Measurements from ENCODE around the gene OR52A1.
"Not testable (repeated sequence)": the region's sequence is repeated elsewhere in the genome, so short reads cannot be mapped to it uniquely, and the experiment has no call there.

The OR52A1 gene

GRCh38 chr11:5192738-5193137 is 38.2 kb upstream of the OR52A1 start:
- in situ Hi-C loops (cut with HindIII; ENCODE audit: low sequenced_read_pairs), result no loop called here
- no peak overlapping the region for H3K4me3 ChIP-seq (ENCODE audit: low read depth, low read length)
- no peak for TF ChIP-seq CTCF (IDR thresholded peaks at IDR 0.05; ENCODE audit: low read depth, low read length)
- no peak for DNase-seq (ENCODE audit: low read depth, low spot score)

DNA sequence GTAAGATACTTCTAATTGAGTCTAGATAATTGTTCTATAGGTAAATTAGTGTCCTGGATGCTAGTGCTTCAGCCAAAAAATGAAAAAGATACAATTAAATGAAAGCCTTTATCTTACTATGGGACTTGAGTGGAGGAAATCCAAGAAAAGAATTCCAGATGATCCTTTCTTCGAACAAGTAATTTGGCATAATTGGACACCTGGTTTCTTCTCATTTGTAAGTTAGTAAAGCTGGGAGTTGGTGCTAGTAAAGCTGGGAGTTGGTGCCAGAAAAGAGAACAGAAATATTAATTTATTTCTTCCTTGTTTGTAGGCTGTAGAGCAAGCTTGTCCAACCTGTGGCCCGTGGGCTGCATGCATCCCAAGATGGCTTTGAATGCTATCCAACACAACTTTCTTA is 33.6 kb upstream of the OR52A1 start:
- in situ Hi-C loops (cut with HindIII; ENCODE audit: low sequenced_read_pairs), result no loop called here
- TF ChIP-seq CTCF (IDR thresholded peaks at IDR 0.05; ENCODE audit: low read depth, low read length), result no peak
- H3K4me3 ChIP-seq (ENCODE audit: low read depth, low read length), result no peak overlapping the region
- no peak for DNase-seq (ENCODE audit: low read depth, low spot score)

DNA sequence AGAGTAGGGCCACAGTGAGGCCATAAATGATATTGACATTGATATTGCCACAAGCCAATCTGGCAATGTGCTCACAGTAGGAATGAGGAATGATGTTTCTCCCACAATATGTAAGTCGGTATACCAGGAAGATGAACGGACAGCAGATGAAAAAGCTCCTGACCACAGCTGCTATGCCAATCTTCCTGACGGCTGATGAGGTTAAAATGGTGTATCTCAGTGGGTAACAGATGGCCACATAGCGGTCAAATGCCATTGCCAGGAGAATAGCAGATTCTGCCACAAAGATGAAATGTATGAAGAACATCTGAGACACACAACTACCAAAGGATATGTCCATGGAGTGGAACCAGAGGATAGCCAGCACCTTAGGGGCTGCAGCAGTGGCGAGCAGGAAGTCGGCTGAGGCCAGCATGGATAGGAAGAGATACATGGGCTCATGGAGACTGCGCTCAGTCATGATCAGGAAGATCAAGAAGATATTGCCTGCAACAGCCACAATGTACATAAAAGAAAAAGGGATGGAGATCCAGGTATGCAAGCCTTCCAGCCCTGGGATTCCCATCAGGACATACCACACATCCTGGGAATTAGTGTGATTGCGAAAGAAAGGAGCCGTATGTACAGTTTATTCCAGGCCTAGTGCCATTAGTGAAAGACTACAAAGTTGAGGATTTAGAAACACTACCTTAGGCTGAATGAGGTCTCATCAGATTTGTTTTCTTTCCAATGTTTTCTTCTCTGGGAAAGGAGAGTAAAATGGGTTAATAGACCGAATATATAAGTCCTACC is 23.7 kb upstream of the OR52A1 start:
- no peak for TF ChIP-seq CTCF (IDR thresholded peaks at IDR 0.05; ENCODE audit: low read depth, low read length)
- no peak for DNase-seq (ENCODE audit: low read depth, low spot score)
- no peak overlapping the region for H3K4me3 ChIP-seq (ENCODE audit: low read depth, low read length)
- in situ Hi-C loops (cut with HindIII; ENCODE audit: low sequenced_read_pairs), result no loop called here

DNA sequence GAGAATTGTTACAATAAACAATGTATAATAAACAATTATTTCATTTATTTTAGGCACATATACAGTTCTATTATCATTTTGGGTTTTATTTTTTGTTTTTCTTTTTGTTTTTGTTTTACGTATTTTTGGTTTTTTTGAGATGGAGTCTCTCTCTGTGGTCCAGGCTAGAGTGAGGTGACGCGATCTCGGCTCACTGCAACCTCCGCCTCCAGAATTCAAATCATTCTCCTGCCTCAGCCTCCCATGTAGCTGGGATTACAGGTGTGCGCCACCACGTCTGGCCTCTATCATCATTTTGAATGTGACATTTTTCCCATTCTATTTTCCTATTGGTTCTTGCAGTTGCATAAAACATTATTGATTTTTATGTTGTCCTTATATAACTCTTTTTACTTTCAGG is 20.4 kb upstream of the OR52A1 start:
- H3K4me3 ChIP-seq (ENCODE audit: low read depth, low read length), result no peak overlapping the region
- no peak for DNase-seq (ENCODE audit: low read depth, low spot score)
- no peak for TF ChIP-seq CTCF (IDR thresholded peaks at IDR 0.05; ENCODE audit: low read depth, low read length)
- in situ Hi-C loops (cut with HindIII; ENCODE audit: low sequenced_read_pairs), result no loop called here

- no peak for DNase-seq (ENCODE audit: low read depth, low spot score)
- in situ Hi-C loops (cut with HindIII; ENCODE audit: low sequenced_read_pairs), result no loop called here
- H3K4me3 ChIP-seq (ENCODE audit: low read depth, low read length), result no peak overlapping the region
- TF ChIP-seq CTCF (IDR thresholded peaks at IDR 0.05; ENCODE audit: low read depth, low read length), result no peak
These were observed 17.3 kb upstream of the OR52A1 start for GRCh38 chr11:5171856-5172255.

DNA sequence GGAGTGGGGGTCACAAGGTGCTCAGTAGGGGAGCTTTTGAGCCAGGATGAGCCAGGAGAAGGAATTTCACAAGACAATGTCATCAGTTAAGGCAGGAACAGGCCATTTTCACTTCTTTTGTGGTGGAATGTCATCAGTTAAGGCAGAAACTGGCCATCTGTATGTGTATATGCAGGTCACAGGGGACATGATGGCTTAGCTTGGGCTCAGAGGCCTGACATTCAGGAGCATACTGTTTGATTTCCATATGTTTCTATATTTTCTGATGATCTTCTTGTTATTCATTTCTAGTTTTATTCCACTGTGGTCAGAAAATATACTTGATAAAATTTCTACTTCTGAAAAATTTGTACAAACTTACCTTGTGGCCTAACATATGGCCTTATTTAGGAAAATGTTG is 11.3 kb upstream of the OR52A1 start:
- in situ Hi-C loops (cut with HindIII; ENCODE audit: low sequenced_read_pairs); DNase-seq (ENCODE audit: low read depth, low spot score); H3K4me3 ChIP-seq (ENCODE audit: low read depth, low read length): not testable (repeated sequence)

GRCh38 chr11:5164807-5165206 is 10.2 kb upstream of the OR52A1 start:
- DNase-seq (ENCODE audit: low read depth, low spot score); in situ Hi-C loops (cut with HindIII; ENCODE audit: low sequenced_read_pairs); H3K4me3 ChIP-seq (ENCODE audit: low read depth, low read length): not testable (repeated sequence)

GRCh38 chr11:5161045-5161444 is 6.5 kb upstream of the OR52A1 start:
- in situ Hi-C loops (cut with HindIII; ENCODE audit: low sequenced_read_pairs); DNase-seq (ENCODE audit: low read depth, low spot score); H3K4me3 ChIP-seq (ENCODE audit: low read depth, low read length): not testable (repeated sequence)

- DNase-seq (ENCODE audit: low read depth, low spot score); H3K4me3 ChIP-seq (ENCODE audit: low read depth, low read length); in situ Hi-C loops (cut with HindIII; ENCODE audit: low sequenced_read_pairs): not testable (repeated sequence)
These were observed 5.7 kb upstream of the OR52A1 start for GRCh38 chr11:5160217-5160616.
